Renal cortex interstitium (tissue), 11 donors: ENCODE measurements around the gene LNX1. TPM values are rescaled to one million over a fixed set of nuclear protein-coding genes. Genes with fewer than 3 reads are reported as not detected.
"Not testable (repeated sequence)": the region's sequence is repeated elsewhere in the genome, so short reads cannot be mapped to it uniquely, and the experiment has no call there.

ENCODE experiments used
- DNase-seq, 11 donors: peaks; one replicate each; pipeline ENCODE4 v3.0.0-alpha.2; 2013; ENCODE audit warnings: low read depth in 9 of 11, low spot score in 4 of 11; ENCODE audit errors: extremely low read depth in 1 of 11
- polyA plus RNA-seq, 3 donors: library from polyadenylated mRNA; unstranded; fragments of 120-200 nt; gene quantifications; one replicate each; pipeline ENCODE4 v1.2.1, GENCODE V29; 2013; ENCODE audit not compliant: insufficient read length in 3 of 3

The LNX1 gene
- polyA plus RNA-seq, 3 donors, result 13.4 to 18.8 (median 16.4) TPM

DNA sequence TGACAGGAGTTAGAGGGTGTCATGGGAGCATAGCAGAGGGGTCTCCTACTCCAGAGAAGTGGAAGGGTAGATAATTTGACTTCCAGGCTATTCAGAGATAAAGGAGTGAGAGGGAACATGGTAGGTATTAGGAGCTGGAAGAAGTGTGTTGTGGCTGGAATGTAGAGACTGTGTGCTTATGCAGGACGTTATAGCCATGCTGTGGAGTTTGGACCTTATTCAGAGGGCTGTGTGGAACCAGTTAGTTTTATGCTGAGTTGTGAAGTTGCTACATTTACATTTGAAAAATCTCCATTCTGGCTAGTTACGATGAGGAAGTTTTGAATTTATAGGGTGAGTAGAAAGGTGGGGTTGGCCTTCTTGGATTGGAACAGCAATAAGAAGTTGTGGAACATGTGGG is 146.3 kb downstream of the LNX1 start:
- no peak for DNase-seq

DNA sequence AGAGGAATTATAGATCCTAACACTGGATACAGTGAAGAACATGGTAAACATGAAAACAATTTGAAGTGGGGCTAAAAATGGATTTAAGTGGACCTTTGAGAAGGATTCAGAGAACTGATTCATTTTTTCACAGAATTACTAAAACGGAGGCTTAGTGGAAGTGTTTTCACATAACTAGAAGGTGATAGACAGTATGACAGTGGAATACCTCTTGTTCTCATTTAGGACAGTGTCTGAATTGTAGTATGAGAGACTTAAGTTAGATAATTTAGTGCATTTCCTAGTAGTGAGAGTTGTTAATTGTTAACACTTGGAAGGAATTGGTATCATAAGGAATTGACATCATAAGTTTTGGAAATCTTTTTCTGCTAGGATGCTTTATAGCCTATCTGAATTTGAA is 149.7 kb downstream of the LNX1 start:
- DNase-seq, result no peak

- no peak for DNase-seq
These were observed 155.0 kb downstream of the LNX1 start for GRCh38 chr4:53436251-53436650.

DNA sequence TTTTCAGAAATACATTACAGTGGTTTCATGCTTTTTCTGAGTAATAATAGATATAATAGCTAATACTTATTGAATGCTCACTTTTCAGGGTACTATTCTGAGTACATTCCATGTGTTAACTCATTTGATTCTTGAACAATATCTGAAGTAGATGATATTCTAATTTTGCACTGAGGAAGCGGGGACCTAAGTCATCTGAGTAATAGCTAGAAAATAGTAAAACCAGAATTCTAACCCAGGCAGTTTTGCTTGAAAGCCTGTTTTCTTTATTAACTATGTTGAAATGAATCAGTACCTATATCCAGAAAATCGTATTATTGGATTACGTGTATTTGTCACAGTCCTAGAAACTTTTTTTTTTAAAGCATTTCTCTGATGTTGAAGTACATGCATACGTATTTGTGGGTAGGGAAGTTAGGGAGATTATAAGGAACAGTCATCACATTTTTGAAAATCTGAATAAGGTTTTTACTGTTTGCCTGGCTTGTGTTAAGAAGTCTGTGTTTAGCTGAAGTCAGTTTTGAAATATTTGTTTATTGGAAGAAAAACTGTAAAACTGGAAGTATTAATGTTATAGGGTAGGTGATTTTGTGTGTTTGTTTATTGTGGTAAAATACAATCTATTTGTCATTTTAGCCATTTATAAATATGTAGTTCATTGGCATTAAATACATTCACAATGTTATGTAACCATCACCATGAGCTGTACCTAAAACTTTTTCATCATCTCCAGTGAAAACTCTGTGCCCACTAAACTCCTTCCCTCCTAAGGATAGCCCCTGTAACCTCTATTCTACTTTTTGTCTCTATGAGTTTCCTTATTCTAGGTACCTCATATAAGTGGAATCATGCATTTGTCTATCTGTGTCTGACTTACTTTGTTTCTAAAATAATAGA is 158.5 kb downstream of the LNX1 start:
- DNase-seq, result no peak

GRCh38 chr4:53431052-53431451 is 160.2 kb downstream of the LNX1 start:
- no peak for DNase-seq

DNA sequence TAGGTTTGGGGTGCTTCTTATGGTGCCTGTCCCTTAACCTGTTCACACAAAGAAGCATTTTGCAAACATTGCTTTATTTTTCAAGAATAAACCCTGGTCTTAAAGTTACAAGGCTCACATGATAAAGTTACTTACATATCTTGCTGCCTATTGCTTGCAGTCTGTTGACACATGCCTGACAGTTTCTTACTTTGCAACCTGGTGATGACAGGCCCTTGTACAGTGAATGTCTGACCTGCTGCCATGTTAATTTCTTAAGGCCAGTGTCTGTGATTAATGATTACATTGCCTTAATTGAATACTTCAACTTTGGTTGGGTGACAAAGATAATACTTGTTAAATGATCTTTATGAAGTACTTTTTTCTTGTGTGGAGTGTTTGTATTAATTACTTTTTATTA is 163.9 kb downstream of the LNX1 start:
- no peak for DNase-seq

DNA sequence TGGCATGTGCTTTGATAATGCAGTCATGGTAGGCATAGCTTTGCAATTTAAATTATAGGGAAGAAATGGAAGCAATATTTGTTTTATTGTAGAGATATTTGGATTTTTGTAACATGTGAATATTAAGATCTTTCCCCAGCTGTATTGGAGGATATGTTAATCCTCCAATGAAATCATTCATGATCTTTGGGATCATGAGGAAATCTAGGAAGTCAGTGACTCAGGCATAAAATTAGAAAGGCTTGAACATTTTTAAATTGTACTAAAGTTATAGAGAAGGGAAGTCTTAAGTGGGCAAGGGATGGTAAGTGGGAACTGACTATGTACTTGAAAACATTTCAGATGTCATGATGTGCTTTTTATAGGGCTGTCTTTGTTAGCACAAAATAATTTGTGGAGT is 167.0 kb downstream of the LNX1 start:
- DNase-seq, result no peak

DNA sequence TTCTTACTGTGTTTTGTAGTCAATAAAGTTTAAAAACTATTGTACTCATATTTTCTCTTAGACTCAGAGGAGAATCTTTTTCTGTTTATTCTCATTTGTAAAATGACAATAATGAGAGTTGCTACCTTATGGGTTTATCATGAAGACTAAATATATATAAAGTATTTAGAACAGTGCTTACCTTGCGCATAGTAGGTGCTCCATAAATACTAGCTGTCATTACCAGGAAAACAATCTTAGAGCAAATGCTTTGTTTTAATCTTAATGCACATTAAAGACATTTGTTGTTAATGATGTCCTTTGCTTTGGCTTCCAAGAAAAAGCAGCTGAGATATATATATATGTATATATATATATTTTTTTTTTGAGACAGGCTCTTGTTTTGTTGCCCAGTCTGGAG is 168.9 kb downstream of the LNX1 start:
- DNase-seq, result no peak

DNA sequence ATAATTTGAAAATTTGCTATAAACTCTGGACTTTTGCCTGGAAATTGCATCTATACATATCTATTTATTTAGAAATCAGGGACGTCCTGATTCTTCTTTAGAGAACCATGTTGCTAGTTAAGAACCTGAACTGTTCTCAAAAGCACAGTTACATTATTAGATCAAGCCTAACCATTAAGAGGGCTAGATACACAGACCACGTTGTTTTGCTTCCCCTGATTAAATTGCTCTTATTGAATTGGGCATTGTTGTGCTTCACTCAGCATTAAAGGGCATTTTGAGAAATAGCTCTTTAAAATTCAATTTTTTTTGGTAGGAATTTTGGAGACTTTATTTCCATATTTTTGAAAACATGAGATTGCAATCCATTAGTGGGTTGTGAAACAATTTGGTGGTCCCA is 169.5 kb downstream of the LNX1 start:
- DNase-seq, result no peak

GRCh38 chr4:53419208-53419607 is 172.1 kb downstream of the LNX1 start:
- no peak for DNase-seq

GRCh38 chr4:53409479-53409878 is 181.8 kb downstream of the LNX1 start:
- DNase-seq, result not testable (repeated sequence)

Other genes with a start within 250 kb of the LNX1 start
- gene SCFD2, start 225.4 kb downstream of the LNX1 start, polyA plus RNA-seq, result 10 to 100 TPM; 12.0 to 13.7 (median 13.5) TPM
- 100 to 1,000 TPM in 1 of 3 donors, 10 to 100 TPM in 2; 88.2 to 105 (median 93.1) TPM for gene FIP1L1, start 213.8 kb downstream of the LNX1 start, polyA plus RNA-seq